T47D (cell line): ENCODE data around the gene TMEM92.
A peak's percentile ranks its signal among the peaks of the same experiment; 100 is the strongest.
"Not testable (repeated sequence)": the region's sequence is repeated elsewhere in the genome, so short reads cannot be mapped to it uniquely, and the experiment has no call there.

Experiments used
- DNase-seq, 2 experiments: peaks; one replicate each; pipeline versions ENCODE4 v3.0.0 to v3.0.0-alpha.2; 2011 to 2012; ENCODE audit warnings: low read depth in 1 of 2, low spot score in 1 of 2
- JUND ChIP-seq: IDR thresholded peaks from 2 replicates; pipeline ENCODE4 v1.6.1; 2012; ENCODE audit warnings: low read depth
- in situ Hi-C: cut with HindIII; loops from 2 replicates; pipeline ENCODE4 v1.10.0; 2016; ENCODE audit warnings: low sequenced_read_pairs, low pct_unique_long_range_greater_than_20kb

Gene TMEM92

DNA sequence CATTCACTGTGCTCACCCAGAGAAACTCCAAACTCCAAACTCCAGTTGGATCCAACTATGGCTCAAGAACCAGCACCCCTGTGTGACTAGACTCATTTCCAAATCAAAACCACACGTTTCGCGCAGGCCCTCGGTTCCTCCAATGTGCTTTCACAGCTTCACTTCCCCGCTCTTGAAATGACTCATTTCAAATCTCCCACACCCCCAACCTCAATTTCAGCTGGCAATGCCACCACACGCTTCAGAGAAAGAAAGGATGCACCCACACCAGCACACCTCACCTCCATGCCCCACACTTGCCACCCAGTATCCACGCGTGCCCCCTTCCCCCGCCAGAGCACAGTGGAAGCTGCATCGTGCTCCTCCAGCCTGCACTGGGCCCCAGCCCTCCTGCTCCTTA lies 9.0 kb downstream of the TMEM92 start:
- in situ Hi-C loops = no loop called here
- TF ChIP-seq JUND = no peak
- DNase-seq = no peak

DNA sequence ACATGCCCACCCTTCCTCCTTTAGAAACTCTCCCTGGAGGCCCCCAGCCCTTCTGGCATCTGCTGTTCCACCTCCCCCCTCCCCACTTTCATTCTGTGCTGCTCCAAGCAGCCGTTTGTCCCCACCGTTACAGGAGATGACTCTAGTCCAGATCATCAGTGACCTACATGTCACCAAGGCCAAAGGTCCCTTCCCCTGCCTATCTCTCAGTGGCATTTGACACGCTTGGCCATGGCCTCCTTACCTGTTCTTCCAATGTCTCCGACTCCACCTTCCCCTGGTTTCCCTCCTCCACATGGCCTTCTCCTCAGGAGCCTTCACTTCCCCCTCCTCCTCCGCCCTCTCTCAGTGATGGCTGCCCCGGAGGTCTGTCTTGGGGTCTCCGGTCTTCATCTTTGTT lies 9.4 kb downstream of the TMEM92 start:
- no peak for DNase-seq
- in situ Hi-C loops = no loop called here
- no peak for TF ChIP-seq JUND

DNA sequence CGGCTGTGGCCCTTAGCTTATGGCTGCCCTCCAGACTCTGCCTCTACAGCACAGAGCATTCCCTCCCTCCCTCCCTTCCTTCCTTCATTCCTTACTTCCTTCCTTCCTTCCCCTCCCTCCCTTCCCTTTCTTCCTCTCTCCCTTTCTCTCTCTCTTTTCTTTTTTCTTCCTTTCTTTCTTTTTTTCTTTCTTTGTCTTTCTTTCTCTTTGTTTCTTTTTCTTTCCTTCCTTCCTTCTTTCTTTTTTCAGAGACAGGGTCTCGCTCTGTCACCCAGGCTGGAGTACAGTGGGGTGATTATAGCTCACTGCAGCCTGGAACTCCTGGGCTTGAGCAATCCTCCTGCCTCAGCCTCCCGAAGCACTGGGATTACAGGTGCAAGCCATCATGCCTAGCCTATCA lies 11.7 kb downstream of the TMEM92 start:
- no peak for DNase-seq
- no peak for TF ChIP-seq JUND
- in situ Hi-C loops = no loop called here

DNA sequence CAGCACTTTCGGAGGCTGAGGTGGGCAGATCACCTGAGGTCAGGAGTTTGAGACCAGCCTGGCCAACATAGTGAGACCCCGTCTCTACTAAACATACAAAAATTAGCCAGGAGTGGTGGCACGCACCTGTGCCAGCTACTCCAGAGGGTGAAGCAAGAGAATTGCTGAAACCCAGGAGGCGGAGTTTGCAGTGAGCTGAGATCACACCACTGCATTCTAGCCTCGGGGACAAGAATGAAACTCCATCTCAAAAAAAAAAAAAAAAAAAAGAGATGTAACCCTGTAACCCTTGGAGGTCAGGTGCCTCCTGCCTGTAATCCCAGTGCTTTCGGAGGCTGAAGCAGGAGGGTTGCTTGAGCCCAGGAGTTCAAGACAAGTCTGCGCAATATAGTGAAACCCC lies 13.0 kb downstream of the TMEM92 start:
- in situ Hi-C loops = not testable (repeated sequence)
- DNase-seq = peak in 1 of 2 experiments; percentile 34

DNA sequence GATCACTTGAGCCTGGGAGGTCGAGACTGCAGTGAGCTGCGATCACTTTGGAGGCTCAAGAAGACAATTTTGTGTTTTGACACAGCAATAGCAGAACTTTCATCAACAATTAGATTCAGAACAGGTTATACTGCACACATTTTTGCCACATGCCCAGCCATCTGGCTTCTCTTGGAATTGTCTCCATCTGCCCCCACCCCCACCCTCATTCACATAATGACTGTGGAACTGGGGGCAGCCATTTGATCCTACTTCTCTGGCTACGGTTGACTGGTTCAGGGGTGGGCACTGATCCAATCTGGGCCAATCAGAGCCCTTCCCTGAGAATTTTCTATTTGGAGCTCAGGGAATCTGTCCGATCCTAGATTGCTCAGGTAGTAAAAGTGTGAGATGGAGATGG lies 14.0 kb downstream of the TMEM92 start:
- no peak for TF ChIP-seq JUND
- DNase-seq = no peak
- in situ Hi-C loops = no loop called here

DNA sequence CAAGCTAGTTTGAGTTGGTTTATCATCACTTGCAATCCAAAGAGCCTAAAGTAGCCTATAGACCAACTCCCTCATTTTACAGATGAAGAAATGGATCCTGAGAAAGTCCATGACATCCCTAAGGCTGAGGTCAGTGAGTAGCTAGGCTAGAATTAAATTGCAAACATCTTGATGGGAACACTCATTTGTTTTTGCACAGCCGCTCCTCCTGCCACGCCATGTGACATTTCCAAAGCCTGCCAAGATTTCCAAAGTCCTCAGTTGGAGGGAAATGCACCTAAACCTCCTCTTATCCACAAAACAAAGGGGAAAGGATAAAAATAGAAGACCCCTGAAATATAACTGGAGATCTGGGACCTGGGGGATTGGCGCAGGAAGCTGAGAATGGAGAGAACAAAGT lies 15.0 kb downstream of the TMEM92 start:
- no peak for TF ChIP-seq JUND
- no peak for DNase-seq
- in situ Hi-C loops = no loop called here

DNA sequence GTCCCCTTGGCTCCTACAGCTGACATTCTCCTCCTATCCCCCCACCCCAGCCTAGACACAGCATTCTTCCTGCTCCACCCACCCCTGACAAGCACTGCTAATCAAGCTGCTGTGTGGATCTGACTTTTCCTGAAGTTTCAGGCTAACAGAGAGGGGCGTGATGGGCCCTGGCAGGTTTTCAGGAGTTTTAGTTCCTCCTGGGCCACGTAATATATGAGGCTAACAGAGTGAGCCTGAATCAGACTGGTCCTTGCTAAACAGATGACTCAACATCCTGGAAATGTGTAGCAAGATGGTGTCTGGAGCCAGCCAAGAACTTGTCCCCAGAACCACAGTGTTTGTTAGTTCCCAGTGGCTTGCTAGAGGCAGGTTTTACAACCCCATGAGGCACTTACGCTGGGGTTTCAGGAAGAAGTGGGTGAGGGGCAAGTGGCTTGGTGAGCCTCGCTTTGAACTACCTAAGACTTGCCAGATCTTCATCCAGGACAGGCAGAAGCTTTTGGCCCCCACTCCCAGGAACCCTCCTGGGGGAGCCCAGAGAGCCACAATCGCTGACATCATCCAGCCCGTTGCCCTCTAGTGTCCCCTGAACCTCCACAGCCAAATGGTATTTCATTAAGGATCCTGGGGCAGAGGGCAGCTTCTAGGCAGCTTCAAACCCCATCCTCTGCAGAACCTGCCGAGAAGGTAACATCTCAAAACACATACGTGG lies 15.9 kb downstream of the TMEM92 start:
- in situ Hi-C loops = no loop called here
- no peak for TF ChIP-seq JUND
- DNase-seq = peak in 1 of 2 experiments; percentile 59

DNA sequence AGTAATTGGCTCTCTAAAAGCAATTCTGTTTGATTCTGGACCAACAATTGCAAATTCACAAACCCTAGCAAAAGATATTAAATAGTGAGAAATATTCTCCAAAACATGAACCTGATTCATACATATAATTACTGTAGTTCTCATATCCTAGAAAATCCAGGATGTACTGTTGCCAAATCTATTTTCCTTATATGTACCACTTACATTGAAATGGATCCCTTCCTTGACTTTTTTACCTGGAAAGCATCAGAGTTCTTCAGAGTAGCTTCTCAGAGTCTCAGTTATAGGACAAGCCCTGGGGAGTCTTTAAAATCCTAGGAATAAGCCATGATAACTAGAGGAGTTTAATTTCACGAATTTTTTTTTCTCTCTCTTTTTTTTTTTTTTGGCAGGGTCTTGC lies 16.7 kb downstream of the TMEM92 start:
- DNase-seq = no peak
- in situ Hi-C loops = no loop called here
- TF ChIP-seq JUND = no peak

DNA sequence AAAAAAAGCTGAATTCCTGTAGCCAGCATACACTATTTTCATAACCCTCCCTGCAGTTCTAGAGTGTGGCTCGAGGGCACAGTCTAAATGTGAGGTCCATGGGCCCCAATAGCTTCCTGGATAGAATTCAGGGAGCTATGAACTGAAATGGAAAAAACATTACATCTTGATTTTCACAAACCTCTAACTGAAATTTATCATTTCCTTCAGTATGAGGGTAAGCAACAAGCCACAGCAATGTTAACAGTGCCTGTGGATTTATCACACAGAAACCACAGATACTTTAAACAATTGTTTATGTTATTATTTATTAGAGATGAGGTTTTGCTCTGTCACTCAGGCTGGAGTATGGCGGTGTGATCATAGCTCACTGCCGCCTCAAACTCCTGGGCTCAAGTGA lies 18.2 kb downstream of the TMEM92 start:
- no peak for DNase-seq
- in situ Hi-C loops = no loop called here
- no peak for TF ChIP-seq JUND

DNA sequence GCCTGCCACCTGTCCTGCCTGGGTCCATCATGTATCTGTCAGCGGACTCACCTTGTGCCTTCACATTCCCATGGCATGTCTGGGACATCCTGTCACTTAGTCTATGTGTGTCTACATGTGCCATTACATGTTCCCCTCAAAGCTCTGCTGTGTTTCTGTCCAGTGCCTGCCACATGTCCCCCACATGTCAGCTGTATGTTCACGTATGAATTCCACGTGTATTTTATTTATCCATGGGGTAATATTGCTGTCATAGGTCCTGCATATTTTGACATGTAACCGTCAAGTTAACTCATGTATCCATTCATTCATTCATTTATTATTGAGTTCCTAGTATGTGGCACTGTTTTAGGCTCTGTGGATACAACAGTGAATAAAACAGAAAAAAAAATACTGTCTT lies 20.8 kb downstream of the TMEM92 start:
- DNase-seq = no peak
- in situ Hi-C loops = no loop called here

DNA sequence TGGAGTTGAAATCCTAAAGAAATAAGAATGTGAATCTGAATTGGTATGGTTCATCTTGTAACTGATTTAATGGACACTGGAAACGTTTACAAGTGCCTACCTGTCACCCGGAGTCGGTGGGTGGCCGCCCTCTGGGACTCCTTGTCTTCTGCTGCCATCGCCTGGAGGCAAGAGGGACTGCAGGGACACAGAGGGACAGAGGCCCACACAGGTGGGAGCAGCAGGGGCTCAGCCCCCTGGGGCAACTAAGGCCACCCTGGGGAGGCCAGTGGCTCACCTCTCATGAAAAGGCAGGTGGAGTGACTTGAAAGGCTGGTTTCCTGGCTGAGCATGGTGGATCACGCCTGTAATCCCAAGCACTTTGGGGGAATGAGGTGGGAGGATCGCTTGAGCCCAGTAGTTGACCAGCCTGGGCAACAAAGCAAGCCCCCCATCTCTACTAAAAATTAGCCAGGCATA lies 23.2 kb downstream of the TMEM92 start:
- peak; percentile 63 to 88 for DNase-seq

More for the DNA sequence above, 20.8 kb downstream of the TMEM92 start:
- TF ChIP-seq JUND = no peak

DNA sequence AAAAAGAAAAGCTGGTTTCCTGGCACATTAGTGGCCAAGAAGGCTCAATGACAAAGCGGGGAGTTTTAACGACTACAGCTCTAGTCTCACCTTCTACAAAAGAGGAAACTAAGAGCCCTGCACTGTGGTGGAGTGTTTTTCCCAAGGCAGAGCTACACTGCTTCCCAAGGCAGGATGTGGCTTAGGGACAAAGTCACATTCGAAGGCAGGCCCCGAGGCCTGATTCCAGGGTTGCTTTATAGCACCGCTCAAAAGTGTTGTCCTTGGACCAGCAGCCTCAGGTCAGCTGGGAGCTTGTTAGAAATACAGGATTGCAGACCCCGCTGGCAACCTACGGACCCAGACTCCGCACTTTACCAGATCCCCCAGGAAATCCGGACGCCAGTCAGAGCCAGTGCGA lies 23.8 kb downstream of the TMEM92 start:
- peak in 1 of 2 experiments; percentile 33 for DNase-seq
- in situ Hi-C loops = no loop called here
- no peak for TF ChIP-seq JUND

More for the DNA sequence above, 23.2 kb downstream of the TMEM92 start:
- no peak for TF ChIP-seq JUND
- in situ Hi-C loops = no loop called here

DNA sequence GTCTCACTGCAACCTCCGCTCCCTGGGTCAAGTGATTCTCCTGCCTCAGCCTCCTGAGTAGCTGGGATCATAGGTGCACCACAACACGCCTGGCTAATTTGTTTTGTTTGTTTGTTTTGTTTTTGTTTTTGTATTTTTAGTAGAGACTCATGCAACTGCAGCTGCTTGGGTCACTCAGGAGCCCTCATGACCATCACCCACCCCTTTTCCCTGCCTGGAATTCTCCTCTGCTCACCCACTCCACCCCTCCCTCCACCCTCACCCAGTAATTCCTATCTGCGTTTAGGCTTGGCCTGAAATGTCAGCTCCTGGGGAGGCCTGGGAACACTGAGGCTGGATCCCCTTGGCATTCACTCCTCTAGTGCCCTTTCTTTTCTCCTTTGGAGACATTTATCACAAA lies 25.5 kb downstream of the TMEM92 start:
- DNase-seq = no peak
- TF ChIP-seq JUND = no peak
- in situ Hi-C loops = no loop called here

DNA sequence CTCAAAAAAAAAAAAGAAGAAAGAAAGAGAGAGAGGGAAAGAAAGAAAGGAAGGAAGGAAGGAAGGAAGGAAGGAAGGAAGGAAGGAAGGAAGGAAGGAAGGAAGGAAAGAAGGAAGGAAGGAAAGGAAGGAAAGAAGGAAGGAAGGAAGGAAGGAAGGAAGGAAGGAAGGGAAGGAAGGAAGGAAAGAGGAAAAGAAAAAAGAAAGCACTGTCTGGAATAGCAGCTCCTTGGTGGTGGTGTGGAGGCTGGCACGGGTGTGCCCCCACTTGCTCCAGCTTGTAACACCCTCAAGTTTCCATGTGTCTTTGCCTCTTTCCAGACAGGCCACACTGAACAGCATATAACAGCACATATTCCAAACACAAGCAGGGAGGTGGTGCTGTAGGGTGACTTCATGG lies 26.6 kb downstream of the TMEM92 start:
- in situ Hi-C loops, DNase-seq: not testable (repeated sequence)
